ENCODE results near the gene SCT. TPM values are rescaled to one million over a fixed set of nuclear protein-coding genes. Genes with fewer than 3 reads are reported as not detected.

Gene SCT
- total and polyA plus RNA-seq, 2 experiments from 2014 or later, result not detected

DNA sequence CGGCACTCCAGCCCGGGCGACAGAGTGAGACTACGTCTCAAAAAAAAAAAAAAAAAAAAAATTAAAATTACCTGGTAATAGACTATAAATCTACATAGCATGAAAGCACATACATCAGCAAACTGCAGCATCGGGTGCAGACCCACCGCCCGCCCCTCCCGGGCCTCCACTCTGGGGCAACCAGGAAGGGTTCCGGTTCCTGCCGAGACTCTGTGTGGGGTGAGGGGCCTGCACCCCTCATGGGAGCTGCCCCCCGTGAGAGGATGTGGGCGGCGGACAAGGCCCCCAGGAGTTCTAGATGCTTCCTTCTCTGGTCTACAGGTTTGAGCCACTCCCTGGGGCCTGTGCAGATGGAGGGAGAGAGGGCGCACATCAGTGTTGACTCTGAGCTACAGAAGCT lies 19.2 kb upstream of the SCT start:
- H3K9ac ChIP-seq, result no peak overlapping the region
- peaks cover 6% of the 10 kb centered on the region; the same call in 1 of the 2 replicates for H3F3A ChIP-seq (ENCODE audit: insufficient read depth)
- H3K4me1 ChIP-seq (ENCODE audit: insufficient read depth), result no peaks in the 10 kb centered on the region
- TF ChIP-seq EZH2phosphoT487 (IDR thresholded peaks at IDR 0.05; ENCODE audit: insufficient read depth, low read depth) (no peak), EZH2 (IDR thresholded peaks at IDR 0.05; ENCODE audit: insufficient read depth, poor library complexity, severe bottlenecking) (no peak)
- 88 to 89% methylated on average over 14 of the region's 14 CpGs for WGBS, 2 experiments (ENCODE audit: low coverage in 1 of 2, low lambda C conversion rate in 2 of 2, missing lambda C conversion rate in 2 of 2)
- H2AFZ ChIP-seq, result no peak overlapping the region
- no peak overlapping the region for H3K27ac ChIP-seq
- H3K36me3 ChIP-seq (ENCODE audit: low read depth), result peaks cover 9% of the 10 kb centered on the region; the same call in 1 of the 2 replicates
- H3K27me3 ChIP-seq (replicated peaks; ENCODE audit: insufficient read depth), result no peaks in the 10 kb centered on the region
- no peaks in the 10 kb centered on the region for H3K9me2 ChIP-seq (ENCODE audit: insufficient read depth)
- in situ Hi-C loops (cut with MboI), result no loop called here
- no peak overlapping the region for H3K4me3 ChIP-seq
- DNase-seq, result no peak
- no peak overlapping the region for H3K4me2 ChIP-seq (ENCODE audit: unreplicated experiment)
- H3K79me2 ChIP-seq (ENCODE audit: insufficient read depth), result no peaks in the 10 kb centered on the region
- no peaks in the 10 kb centered on the region for H4K20me1 ChIP-seq (ENCODE audit: insufficient read depth)
- H3K9me3 ChIP-seq (ENCODE audit: low read depth), result no peaks in the 10 kb centered on the region

DNA sequence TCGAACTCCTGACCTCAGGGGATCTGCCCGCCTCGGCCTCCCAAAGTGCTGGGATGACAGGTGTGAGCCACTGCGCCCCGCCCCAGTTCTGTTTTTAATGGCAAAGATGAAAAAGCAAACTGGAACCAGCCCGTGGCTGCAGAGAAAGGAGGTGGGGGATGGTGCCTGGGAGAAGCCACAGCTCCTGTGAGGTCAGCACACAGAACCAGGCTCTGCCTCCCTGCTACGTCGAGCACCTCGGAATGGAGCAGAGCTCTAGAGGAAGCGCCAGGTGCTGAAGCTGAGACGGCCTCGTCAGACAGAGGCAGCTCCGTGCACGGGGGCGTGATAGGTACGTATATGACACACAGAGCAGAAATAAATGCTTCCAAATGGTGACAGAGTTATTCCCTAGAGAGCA lies 18.6 kb upstream of the SCT start:
- in situ Hi-C loops (cut with MboI), result no loop called here
- 87% methylated on average over 16 of the region's 16 CpGs for WGBS, 2 experiments (ENCODE audit: low coverage in 1 of 2, low lambda C conversion rate in 2 of 2, missing lambda C conversion rate in 2 of 2)
- Histone ChIP-seq H3K4me2 (ENCODE audit: unreplicated experiment) (no peak overlapping the region), H3K4me1 (ENCODE audit: insufficient read depth) (no peaks in the 10 kb centered on the region), H3K27me3 (replicated peaks; ENCODE audit: insufficient read depth) (no peaks in the 10 kb centered on the region), H2AFZ (no peak overlapping the region), H3K36me3 (ENCODE audit: low read depth) (peaks cover 9% of the 10 kb centered on the region; the same call in 1 of the 2 replicates), H3F3A (ENCODE audit: insufficient read depth) (peaks cover 6% of the 10 kb centered on the region; the same call in 1 of the 2 replicates), H3K9ac (no peak overlapping the region), H3K27ac (no peak overlapping the region), H3K9me2 (ENCODE audit: insufficient read depth) (no peaks in the 10 kb centered on the region), H4K20me1 (ENCODE audit: insufficient read depth) (no peaks in the 10 kb centered on the region), H3K9me3 (ENCODE audit: low read depth) (no peaks in the 10 kb centered on the region), H3K4me3 (no peak overlapping the region), H3K79me2 (ENCODE audit: insufficient read depth) (no peaks in the 10 kb centered on the region)
- TF ChIP-seq EZH2phosphoT487 (IDR thresholded peaks at IDR 0.05; ENCODE audit: insufficient read depth, low read depth), result no peak
- no peak for TF ChIP-seq EZH2 (IDR thresholded peaks at IDR 0.05; ENCODE audit: insufficient read depth, poor library complexity, severe bottlenecking)
- no peak for DNase-seq

DNA sequence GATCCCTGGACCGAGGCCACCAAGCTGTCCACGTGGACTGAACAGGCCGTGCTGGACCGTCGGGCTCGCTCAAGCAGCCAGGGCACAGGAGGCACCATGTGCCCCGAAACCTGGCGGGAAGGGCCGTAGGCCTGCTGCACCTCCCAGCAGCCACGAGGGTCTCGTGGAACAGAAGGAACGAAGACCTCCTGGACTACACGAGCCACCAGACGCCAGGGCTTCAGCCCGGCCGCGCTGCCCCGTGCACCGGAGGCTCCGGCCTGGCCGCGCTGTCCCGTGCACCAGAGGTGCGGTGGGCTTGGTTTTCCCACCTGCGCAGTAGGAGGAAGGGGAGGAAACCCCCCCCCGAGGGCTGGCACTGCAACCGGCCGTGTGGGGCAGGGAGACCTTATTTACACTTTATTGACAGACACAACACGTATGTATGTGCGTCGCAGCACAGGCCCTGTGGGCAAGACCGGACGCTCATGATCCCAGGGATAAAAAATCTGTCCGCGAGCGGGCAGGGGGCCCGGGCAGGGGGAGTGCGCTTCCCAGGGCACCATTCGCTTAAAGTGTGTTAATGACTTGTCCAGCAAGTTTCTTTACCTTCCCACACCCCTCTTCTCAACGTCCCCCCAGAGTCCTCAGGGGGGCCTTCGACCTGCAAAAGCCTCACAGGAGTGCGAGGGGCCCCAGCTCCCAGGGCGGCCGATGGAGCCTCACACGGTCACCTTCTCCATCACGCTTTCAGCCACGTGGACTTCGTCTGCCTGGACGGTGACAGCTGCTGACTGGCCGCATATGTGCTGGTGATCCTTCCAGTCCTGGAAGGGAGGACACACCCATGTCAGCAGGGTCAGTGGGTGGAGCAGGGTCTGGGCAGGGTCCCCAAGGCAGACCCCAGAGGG lies 17.1 kb upstream of the SCT start:
- no peaks in the 10 kb centered on the region for H3K9me3 ChIP-seq (ENCODE audit: low read depth)
- no peak for DNase-seq
- H3K36me3 ChIP-seq (ENCODE audit: low read depth), result 0 out of 2 replicates have a peak, but pooled peaks cover 5% of the 10 kb centered on the region
- no peak overlapping the region for H2AFZ ChIP-seq
- in situ Hi-C loops (cut with MboI), result no loop called here
- no peaks in the 10 kb centered on the region; the same call in 1 of the 2 replicates for H3K27me3 ChIP-seq (replicated peaks; ENCODE audit: insufficient read depth)
- 87 to 88% methylated on average over 42 to 45 of the region's 50 CpGs for WGBS, 2 experiments (ENCODE audit: low coverage in 1 of 2, low lambda C conversion rate in 2 of 2, missing lambda C conversion rate in 2 of 2)
- H3F3A ChIP-seq (ENCODE audit: insufficient read depth), result peaks cover 6% of the 10 kb centered on the region; the same call in 1 of the 2 replicates
- H3K79me2 ChIP-seq (ENCODE audit: insufficient read depth), result no peaks in the 10 kb centered on the region
- H3K4me3 ChIP-seq, result no peak overlapping the region
- no peak overlapping the region for H3K9ac ChIP-seq
- no peak overlapping the region for H3K27ac ChIP-seq
- H3K4me1 ChIP-seq (ENCODE audit: insufficient read depth), result peaks cover under 1% of the 10 kb centered on the region; the same call in 1 of the 2 replicates
- no peak overlapping the region for H3K4me2 ChIP-seq (ENCODE audit: unreplicated experiment)
- no peak for TF ChIP-seq EZH2 (IDR thresholded peaks at IDR 0.05; ENCODE audit: insufficient read depth, poor library complexity, severe bottlenecking)
- no peaks in the 10 kb centered on the region for H3K9me2 ChIP-seq (ENCODE audit: insufficient read depth)
- H4K20me1 ChIP-seq (ENCODE audit: insufficient read depth), result no peaks in the 10 kb centered on the region

DNA sequence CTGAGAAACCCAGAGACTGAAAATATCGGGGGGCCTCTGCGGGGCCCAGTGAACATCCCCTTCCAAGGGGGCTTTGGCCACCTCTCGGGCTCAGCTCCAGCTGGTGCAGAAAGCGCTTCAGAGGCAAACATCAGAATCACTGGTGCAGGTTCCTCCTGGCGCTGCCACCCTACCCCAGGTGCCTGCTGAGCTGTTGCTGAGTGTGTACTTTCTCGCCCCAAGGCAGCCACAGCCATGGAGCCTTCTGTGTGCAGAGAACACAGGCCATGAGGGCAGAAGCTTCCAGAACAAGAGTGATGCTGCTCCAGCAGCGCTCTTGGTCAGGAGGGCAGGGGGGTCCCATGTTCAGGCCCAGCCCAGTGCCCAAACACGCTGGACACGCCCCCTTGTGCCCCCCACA lies 16.4 kb upstream of the SCT start:
- Histone ChIP-seq H3K4me2 (ENCODE audit: unreplicated experiment) (no peak overlapping the region), H4K20me1 (ENCODE audit: insufficient read depth) (no peaks in the 10 kb centered on the region), H3K9ac (no peak overlapping the region), H3K4me3 (no peak overlapping the region), H3K27me3 (replicated peaks; ENCODE audit: insufficient read depth) (peaks cover 5% of the 10 kb centered on the region; the same call in 1 of the 2 replicates), H2AFZ (no peak overlapping the region), H3K36me3 (ENCODE audit: low read depth) (no peaks in the 10 kb centered on the region), H3K9me3 (ENCODE audit: low read depth) (no peaks in the 10 kb centered on the region), H3K4me1 (ENCODE audit: insufficient read depth) (peaks cover 7% of the 10 kb centered on the region), H3K27ac (no peak overlapping the region), H3K9me2 (ENCODE audit: insufficient read depth) (no peaks in the 10 kb centered on the region), H3K79me2 (ENCODE audit: insufficient read depth) (no peaks in the 10 kb centered on the region), H3F3A (ENCODE audit: insufficient read depth) (0 out of 2 replicates have a peak, but pooled peaks cover 4% of the 10 kb centered on the region)
- in situ Hi-C loops (cut with MboI), result no loop called here
- 90 to 99% methylated on average over 9 of the region's 9 CpGs for WGBS, 2 experiments (ENCODE audit: low coverage in 1 of 2, low lambda C conversion rate in 2 of 2, missing lambda C conversion rate in 2 of 2)
- no peak for DNase-seq
- no peak for TF ChIP-seq EZH2 (IDR thresholded peaks at IDR 0.05; ENCODE audit: insufficient read depth, poor library complexity, severe bottlenecking)
- no peak for TF ChIP-seq EZH2phosphoT487 (IDR thresholded peaks at IDR 0.05; ENCODE audit: insufficient read depth, low read depth)

Data from GM23248 (cell line).